Peyer's patch (tissue), 4 donors: Measurements from ENCODE around the gene USP40. TPM values are rescaled to one million over a fixed set of nuclear protein-coding genes. Genes with fewer than 3 reads are reported as not detected.

Source experiments
- DNase-seq, 3 donors: peaks; one replicate each; pipeline ENCODE4 v3.0.0-alpha.2; 2017 to 2019
- H3K27ac ChIP-seq, 4 donors: fragments of 200-600 bp; sonication (generic); one replicate each; pipeline ENCODE4 v1.5.1; 2016 to 2019
- H3K27me3 ChIP-seq, 2 donors: fragments of 200-600 bp; sonication (generic); one replicate each; pipeline ENCODE4 v1.5.1; 2019
- H3K36me3 ChIP-seq, 3 donors: fragments of 200-600 bp; sonication (generic); one replicate each; pipeline ENCODE4 v1.5.1; 2016 to 2019
- H3K4me1 ChIP-seq, 4 donors: fragments of 200-600 bp; sonication (generic); one replicate each; pipeline ENCODE4 v1.5.1; 2016 to 2019
- H3K4me3 ChIP-seq, 4 donors: fragments of 200-600 bp; sonication (generic); 1 replicate in 3 of 4; 2 replicates in 1 of 4; pipeline ENCODE4 v1.5.1; 2016 to 2019; ENCODE audit warnings: mild to moderate bottlenecking in 1 of 4
- H3K9me3 ChIP-seq, 4 donors: fragments of 200-600 bp; sonication (generic); one replicate each; pipeline ENCODE4 v1.5.1; 2016 to 2019; ENCODE audit warnings: mild to moderate bottlenecking in 1 of 4
- CTCF ChIP-seq, 6 experiments: fragments of 450-650 bp in 4 of 6; fragments of 200-600 bp in 2 of 6; sonication (generic) in 1 of 6; IDR thresholded peaks; one replicate each; pipeline ENCODE4 v1.5.1; 2017 to 2019; ENCODE audit warnings: antibody characterized with exemption in 6 of 6, mild to moderate bottlenecking in 3 of 6, moderate library complexity in 1 of 6
- POLR2A ChIP-seq, 2 donors: fragments of 450-650 bp; IDR thresholded peaks; one replicate each; pipeline ENCODE4 v1.5.1; 2017; ENCODE audit warnings: antibody characterized with exemption in 2 of 2, mild to moderate bottlenecking in 2 of 2, moderate library complexity in 2 of 2
- total RNA-seq, 4 donors: library from RNA; depleted of rRNA; stranded (reverse); fragments of >200 nt; gene quantifications; one replicate each; pipeline ENCODE4 v1.1.0, GENCODE V29; 2016

Gene USP40
- 10 to 100 TPM; 34.3 to 58.7 (median 45.0) TPM for total RNA-seq

- peak; percentile 48 to 90 (median 88) for DNase-seq
- peaks cover 0 to 6% (median 2%) of the 10 kb centered on the region in 4 donors for H3K4me1 ChIP-seq
- peak within 1 kb of the TSS; percentile 78 to 96 (median 89) for H3K4me3 ChIP-seq
- H3K27ac ChIP-seq, result peak within 1 kb of the TSS; percentile 81 to 93 (median 92)
- H3K36me3 ChIP-seq, result no peaks in the 10 kb centered on the region
- no peaks in the 10 kb centered on the region for H3K9me3 ChIP-seq
- peak; percentile 76 to 82 for TF ChIP-seq POLR2A (IDR thresholded peaks at IDR 0.05)
- no peak for TF ChIP-seq CTCF (IDR thresholded peaks at IDR 0.05)
- H3K27me3 ChIP-seq, result no peaks in the 10 kb centered on the region
Measured at GRCh38 chr2:233566141-233566956, at the start of gene USP40. TSS of gene USP40 (minus strand) at chr2:233566782. CDS start at chr2:233565554, 1,228 bp downstream.

GRCh38 chr2:233611284-233611683 is 44.7 kb upstream of the USP40 start:
- no peaks in the 10 kb centered on the region for H3K9me3 ChIP-seq
- no peaks in the 10 kb centered on the region for H3K4me1 ChIP-seq
- DNase-seq, result no peak
- TF ChIP-seq CTCF (IDR thresholded peaks at IDR 0.05) (no peak), POLR2A (IDR thresholded peaks at IDR 0.05) (no peak)
- H3K27me3 ChIP-seq, result no peaks in the 10 kb centered on the region
- H3K27ac ChIP-seq, result no peak overlapping the region
- H3K4me3 ChIP-seq, result no peak overlapping the region
- no peaks in the 10 kb centered on the region for H3K36me3 ChIP-seq

- no peak for TF ChIP-seq CTCF (IDR thresholded peaks at IDR 0.05)
- TF ChIP-seq POLR2A (IDR thresholded peaks at IDR 0.05), result no peak
- DNase-seq, result no peak
- Histone ChIP-seq H3K27me3 (no peaks in the 10 kb centered on the region), H3K27ac (no peak overlapping the region), H3K4me3 (no peak overlapping the region), H3K9me3 (no peaks in the 10 kb centered on the region), H3K4me1 (no peaks in the 10 kb centered on the region), H3K36me3 (no peaks in the 10 kb centered on the region)
Measured at GRCh38 chr2:233605680-233606079, 39.1 kb upstream of the USP40 start.

- Histone ChIP-seq H3K36me3 (no peaks in the 10 kb centered on the region), H3K27ac (no peak overlapping the region), H3K9me3 (no peaks in the 10 kb centered on the region), H3K4me3 (no peak overlapping the region), H3K4me1 (no peaks in the 10 kb centered on the region), H3K27me3 (no peaks in the 10 kb centered on the region)
- DNase-seq, result no peak
- TF ChIP-seq POLR2A (IDR thresholded peaks at IDR 0.05) (no peak), CTCF (IDR thresholded peaks at IDR 0.05) (no peak)
Measured at GRCh38 chr2:233604826-233605225, 38.2 kb upstream of the USP40 start.

GRCh38 chr2:233603520-233603919 is 36.9 kb upstream of the USP40 start:
- Histone ChIP-seq H3K27me3 (no peaks in the 10 kb centered on the region), H3K36me3 (no peaks in the 10 kb centered on the region), H3K27ac (no peak overlapping the region), H3K4me1 (no peaks in the 10 kb centered on the region), H3K4me3 (no peak overlapping the region), H3K9me3 (no peaks in the 10 kb centered on the region)
- TF ChIP-seq CTCF (IDR thresholded peaks at IDR 0.05) (no peak), POLR2A (IDR thresholded peaks at IDR 0.05) (no peak)
- DNase-seq, result no peak
